Fibroblast of skin of scalp (primary cell): ENCODE results near the gene ESR1.
"Not testable (repeated sequence)": the region's sequence is repeated elsewhere in the genome, so short reads cannot be mapped to it uniquely, and the experiment has no call there.

Experiments
- DNase-seq: peaks from one replicate; pipeline ENCODE4 v3.0.0-alpha.2; 2013

ESR1 gene

DNA sequence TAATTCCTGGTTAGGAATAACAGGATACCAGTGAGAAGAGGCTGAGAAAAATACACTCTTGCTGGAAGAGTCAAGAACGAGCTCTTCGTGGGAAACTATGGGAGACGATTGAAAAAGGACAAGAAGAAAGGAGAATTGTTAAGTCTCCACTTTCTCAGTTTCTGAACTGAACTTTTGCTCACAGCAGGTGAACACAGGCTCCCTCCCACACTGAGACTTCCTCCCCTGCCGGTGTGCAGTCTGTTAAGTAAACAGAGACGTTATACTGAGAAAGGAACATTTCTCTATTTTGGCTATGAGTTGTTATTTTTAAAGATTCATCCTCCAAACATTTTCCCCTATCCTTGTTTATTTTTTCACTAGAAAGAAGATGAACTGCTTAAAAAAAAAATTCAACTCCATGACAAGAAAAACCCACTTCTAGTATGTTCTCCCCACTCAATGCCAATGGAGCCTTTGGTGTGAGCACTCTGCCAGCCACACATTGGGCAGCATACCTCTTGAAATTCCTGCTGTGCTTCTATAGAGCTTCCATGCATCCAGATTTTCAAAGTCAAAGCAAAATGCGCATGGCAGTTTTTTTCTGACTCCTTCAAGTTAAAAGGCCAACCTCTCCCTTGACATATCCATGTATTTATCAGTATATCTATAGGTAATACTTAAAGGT lies 250.5 kb downstream of the ESR1 start:
- no peak for DNase-seq

DNA sequence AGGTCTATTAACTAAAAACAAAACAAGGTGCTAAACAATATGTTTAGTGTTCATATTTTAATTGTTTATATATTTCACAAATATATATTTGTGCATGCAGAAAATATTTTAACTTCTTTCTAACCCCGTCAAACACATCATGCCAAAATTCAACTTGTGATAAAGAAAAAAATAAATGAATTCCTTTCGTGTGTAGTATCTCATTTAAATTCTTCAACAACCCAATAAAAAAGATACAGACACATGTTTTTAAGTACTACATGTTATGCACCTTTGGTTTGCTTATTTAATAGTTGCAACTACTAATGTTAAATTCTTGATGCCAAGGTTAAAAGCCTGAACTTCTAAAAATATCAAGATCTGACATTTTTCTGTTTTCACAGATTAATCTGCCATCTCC lies 252.4 kb downstream of the ESR1 start:
- no peak for DNase-seq

DNA sequence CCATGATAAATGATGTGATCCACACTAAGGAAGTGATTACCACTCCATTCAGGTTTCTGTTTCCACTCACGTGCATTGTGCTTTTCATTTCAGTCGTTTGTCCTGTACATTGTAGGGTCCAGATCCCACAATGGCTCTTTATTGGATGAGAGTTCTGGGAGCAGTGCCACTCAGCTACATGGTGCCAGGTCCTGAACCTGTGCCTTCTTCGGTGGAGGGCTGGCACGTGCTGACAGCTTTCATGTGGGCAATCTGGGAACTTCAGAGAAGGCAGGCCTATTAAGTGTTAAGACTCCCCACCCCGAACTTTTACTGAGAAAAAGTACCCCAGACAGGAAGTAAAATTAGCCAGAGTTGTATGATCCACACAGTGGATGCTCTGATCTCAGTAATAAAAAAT lies 255.0 kb downstream of the ESR1 start:
- no peak for DNase-seq

GRCh38 chr6:152063170-152063921 lies 255.9 kb downstream of the ESR1 start:
- DNase-seq, result no peak

DNA sequence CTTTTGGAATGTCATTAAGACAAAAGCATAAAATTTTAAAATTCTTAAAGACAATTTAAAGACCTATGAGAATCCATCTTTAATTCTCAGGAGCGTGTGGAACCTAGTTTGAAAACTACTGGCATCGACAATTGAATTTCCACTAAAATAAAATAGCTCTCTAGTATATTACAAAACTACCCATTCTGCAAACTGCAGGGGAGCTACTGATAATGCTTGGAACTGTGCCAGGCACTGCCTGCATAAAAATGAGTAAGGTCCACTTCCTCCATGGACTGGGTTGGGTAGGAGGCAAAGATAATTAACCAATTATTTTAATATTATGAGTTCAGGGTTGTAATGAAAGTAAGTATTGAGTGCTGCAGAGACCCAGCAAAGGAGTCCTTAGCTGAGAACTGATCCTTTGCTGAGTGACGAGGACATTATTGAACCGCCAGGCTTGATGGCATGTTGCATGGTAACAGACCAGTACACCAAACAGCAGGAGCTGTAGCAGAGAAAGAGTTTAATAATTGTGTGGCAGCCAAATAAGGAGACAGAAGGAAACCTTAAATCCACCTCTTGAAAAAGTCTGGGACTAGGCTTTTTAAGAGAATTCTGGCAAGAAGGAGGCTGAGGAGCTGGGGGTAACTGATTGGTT lies 261.3 kb downstream of the ESR1 start:
- DNase-seq, result no peak

DNA sequence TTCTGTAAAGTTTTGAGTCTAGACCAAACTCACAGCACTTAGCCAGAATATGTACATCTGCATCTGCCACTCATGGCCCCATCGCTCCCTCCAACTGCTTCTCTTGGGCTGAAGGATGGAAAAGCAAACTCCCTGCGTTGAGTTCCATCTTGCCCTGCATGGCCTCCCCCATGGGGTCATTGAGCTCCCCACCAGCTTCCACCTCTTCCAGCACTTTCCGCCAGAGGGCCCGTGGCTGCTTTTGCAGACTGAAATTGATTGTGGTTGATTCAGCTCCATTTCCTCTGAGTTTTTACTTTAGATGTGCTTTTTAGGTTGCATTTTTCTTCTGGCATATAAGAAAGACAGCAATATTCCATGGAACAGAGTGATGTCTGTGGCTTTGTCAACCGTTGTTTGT lies 263.1 kb downstream of the ESR1 start:
- DNase-seq, result no peak

- no peak for DNase-seq
Measured at GRCh38 chr6:152071318-152071717, 263.8 kb downstream of the ESR1 start.

GRCh38 chr6:152071843-152072242 lies 264.4 kb downstream of the ESR1 start:
- DNase-seq, result no peak

DNA sequence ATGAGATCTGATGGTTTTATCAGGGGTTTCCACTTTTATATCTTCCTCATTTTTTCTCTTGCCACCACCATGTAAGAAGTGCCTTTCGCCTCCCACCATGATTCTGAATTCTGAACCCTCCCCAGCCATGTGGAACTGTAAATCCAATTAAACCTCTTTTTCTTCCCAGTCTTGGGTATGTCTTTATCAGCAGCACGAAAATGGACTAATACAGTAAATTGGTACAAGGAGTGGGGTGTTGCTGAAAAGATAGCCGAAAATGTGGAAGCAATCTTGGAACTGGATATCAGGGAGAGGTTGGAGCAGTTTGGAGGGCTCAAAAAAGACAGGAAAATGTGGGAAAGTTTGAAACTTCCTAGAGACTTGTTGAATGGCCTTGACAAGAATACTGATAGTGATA lies 268.8 kb downstream of the ESR1 start:
- not testable (repeated sequence) for DNase-seq

DNA sequence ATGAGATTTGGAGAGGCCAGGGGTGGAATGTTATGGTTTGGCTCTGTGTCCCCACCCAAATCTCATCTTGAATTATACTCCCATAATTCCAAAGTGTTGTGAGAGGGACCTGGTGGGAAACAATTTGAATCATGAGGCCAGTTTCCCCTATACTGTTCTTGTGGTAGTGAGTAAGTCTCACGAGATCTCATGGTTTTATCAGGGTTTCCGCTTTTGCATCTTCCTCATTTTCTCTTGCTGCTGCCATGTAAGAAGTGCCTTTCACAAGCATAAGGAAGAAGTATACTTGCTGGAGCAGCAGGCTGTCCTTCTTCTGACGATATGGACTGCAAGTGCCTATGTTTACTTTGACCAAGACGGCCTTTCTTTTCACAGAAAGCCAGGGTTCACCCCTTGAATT lies 270.5 kb downstream of the ESR1 start:
- no peak for DNase-seq

- no peak for DNase-seq
Measured at GRCh38 chr6:152078804-152079203, 271.3 kb downstream of the ESR1 start.

GRCh38 chr6:152085451-152085921 lies 278.0 kb downstream of the ESR1 start:
- DNase-seq, result no peak

DNA sequence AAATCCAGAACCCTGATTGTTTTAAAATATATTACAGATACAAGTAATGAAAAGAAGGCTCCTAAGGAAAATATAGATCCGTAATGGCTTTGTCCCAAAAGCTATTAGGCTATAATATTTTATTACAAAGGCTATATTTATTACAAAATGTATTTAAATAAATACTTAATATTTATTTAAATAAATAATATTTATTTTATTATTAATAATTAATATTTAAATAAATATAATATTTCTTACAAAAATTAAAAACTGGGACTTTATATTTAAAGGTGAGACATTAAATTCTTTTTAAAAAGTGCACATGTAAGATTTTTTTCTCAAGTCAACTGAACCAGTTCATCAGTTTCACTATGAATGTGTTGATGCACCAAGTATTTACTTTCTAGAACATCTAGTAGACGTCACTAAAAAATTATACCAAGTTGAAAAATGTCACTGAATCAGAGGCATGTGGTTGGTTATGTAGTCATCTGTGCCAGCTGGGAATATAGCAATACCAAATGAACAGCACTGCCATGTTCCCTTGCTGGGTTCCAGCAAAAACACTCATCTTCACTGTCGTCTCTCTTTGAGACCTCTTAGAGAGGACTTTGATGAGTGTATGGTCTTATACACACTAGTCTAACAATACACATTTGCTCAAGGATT lies 278.9 kb downstream of the ESR1 start:
- DNase-seq, result no peak

- DNase-seq, result peak; percentile 43
Measured at GRCh38 chr6:152087096-152087495, 279.6 kb downstream of the ESR1 start.

GRCh38 chr6:152087701-152088100 lies 280.2 kb downstream of the ESR1 start:
- DNase-seq, result peak; percentile 23

GRCh38 chr6:152089992-152090391 lies 282.5 kb downstream of the ESR1 start:
- peak; percentile 79 for DNase-seq

GRCh38 chr6:152091201-152091600 lies 283.7 kb downstream of the ESR1 start:
- no peak for DNase-seq

DNA sequence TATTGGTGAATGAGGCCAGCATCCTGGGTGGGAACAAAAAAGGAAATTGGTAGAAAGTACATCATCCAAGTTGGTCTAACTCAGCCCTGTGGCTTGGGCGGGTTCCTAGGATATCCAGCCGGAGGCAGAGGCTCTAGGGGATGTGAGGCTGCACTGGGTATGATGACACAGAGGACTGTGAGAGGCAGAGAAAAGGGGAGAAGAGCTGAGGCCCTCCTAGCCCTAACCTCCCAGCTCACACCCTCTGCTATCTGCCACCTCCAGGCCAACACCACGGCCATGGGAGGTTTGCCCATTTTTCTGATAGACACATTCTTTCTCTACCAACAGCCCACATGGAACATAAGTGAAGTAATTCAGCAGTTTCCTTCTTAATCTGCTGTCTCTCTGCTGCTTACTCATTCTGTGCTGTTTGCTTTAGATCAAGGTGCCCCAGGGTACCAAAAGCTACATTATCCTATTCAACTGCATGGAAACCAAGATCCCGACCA lies 284.4 kb downstream of the ESR1 start:
- peak; percentile 73 for DNase-seq

GRCh38 chr6:152093711-152094110 lies 286.2 kb downstream of the ESR1 start:
- no peak for DNase-seq

- DNase-seq, result no peak
Measured at GRCh38 chr6:152094276-152094675, 286.8 kb downstream of the ESR1 start.

GRCh38 chr6:152094992-152095592 lies 287.6 kb downstream of the ESR1 start:
- DNase-seq, result peak; percentile 99

- DNase-seq, result peak; percentile 91
Measured at GRCh38 chr6:152096863-152097496, 289.5 kb downstream of the ESR1 start.
